ENCODE results near the gene NFAM1.

The NFAM1 gene

DNA sequence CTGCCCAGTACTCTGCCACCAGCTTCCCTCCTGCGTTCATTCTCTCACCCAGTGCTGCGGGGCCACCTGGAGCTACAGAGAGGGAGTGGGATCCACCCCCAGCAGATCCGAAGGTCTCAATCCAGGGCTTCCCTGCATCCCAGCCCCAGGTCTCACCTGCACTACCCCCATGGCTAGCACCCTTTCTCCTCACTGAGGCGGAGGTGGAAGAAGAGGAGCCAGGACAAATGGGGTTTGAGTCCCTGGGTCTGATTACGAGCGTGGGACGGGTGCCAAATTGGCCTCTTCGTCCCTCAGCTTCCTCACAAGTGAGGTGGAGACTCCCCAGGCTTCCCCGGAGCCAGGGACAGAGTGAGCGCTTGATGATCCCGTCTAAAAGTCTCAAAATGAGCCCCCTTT lies 64.2 kb downstream of the NFAM1 start:
- Histone ChIP-seq H3K4me3 (ENCODE audit: low read length, poor library complexity, severe bottlenecking) (peak overlapping the region; percentile 76), H3K9me3 (ENCODE audit: insufficient read depth, low read depth, low read length) (no peaks in the 10 kb centered on the region), H2AFZ (ENCODE audit: low read length) (no peak overlapping the region), H3K9me2 (replicated peaks; ENCODE audit: low read depth, low read length) (no peaks in the 10 kb centered on the region), H4K20me1 (ENCODE audit: insufficient read depth, low read length, poor library complexity, severe bottlenecking) (no peaks in the 10 kb centered on the region), H3K79me2 (ENCODE audit: insufficient read depth, low read length) (no peaks in the 10 kb centered on the region), H3K9ac (ENCODE audit: low read depth, low read length, poor library complexity, severe bottlenecking) (no peak overlapping the region), H3K4me1 (ENCODE audit: insufficient read depth, low read length, poor library complexity, severe bottlenecking) (peaks cover 21% of the 10 kb centered on the region), H3F3A (ENCODE audit: low read depth) (0 out of 2 replicates have a peak, but pooled peaks cover 4% of the 10 kb centered on the region), H3K36me3 (ENCODE audit: insufficient read depth, low read length) (no peaks in the 10 kb centered on the region), H3K4me2 (ENCODE audit: low read depth, low read length, poor library complexity, severe bottlenecking) (peak overlapping the region; percentile 79), H3K27me3 (ENCODE audit: insufficient read depth, low read length, poor library complexity, severe bottlenecking) (no peaks in the 10 kb centered on the region)
- TF ChIP-seq CTCF (conservative IDR thresholded peaks at IDR 0.05; ENCODE audit: low read length) (0 out of 2 replicates have a peak, but pooled peaks have one; percentile 10), EZH2phosphoT487 (IDR thresholded peaks at IDR 0.05; ENCODE audit: borderline replicate concordance) (no peak)

- Histone ChIP-seq H3K4me2 (ENCODE audit: low read depth, low read length, poor library complexity, severe bottlenecking) (no peak overlapping the region), H4K20me1 (ENCODE audit: insufficient read depth, low read length, poor library complexity, severe bottlenecking) (no peaks in the 10 kb centered on the region), H3F3A (ENCODE audit: low read depth) (no peaks in the 10 kb centered on the region), H3K36me3 (ENCODE audit: insufficient read depth, low read length) (no peaks in the 10 kb centered on the region), H3K4me1 (ENCODE audit: insufficient read depth, low read length, poor library complexity, severe bottlenecking) (peaks cover 21% of the 10 kb centered on the region), H3K27me3 (ENCODE audit: insufficient read depth, low read length, poor library complexity, severe bottlenecking) (no peaks in the 10 kb centered on the region), H2AFZ (ENCODE audit: low read length) (no peak overlapping the region), H3K9ac (ENCODE audit: low read depth, low read length, poor library complexity, severe bottlenecking) (no peak overlapping the region), H3K9me2 (replicated peaks; ENCODE audit: low read depth, low read length) (no peaks in the 10 kb centered on the region), H3K4me3 (ENCODE audit: low read length, poor library complexity, severe bottlenecking) (no peak overlapping the region), H3K79me2 (ENCODE audit: insufficient read depth, low read length) (no peaks in the 10 kb centered on the region), H3K9me3 (ENCODE audit: insufficient read depth, low read depth, low read length) (no peaks in the 10 kb centered on the region)
- no peak for TF ChIP-seq EZH2phosphoT487 (IDR thresholded peaks at IDR 0.05; ENCODE audit: borderline replicate concordance)
- no peak for TF ChIP-seq CTCF (conservative IDR thresholded peaks at IDR 0.05; ENCODE audit: low read length)
Observed at GRCh38 chr22:42366806-42367581, 65.2 kb downstream of the NFAM1 start.

DNA sequence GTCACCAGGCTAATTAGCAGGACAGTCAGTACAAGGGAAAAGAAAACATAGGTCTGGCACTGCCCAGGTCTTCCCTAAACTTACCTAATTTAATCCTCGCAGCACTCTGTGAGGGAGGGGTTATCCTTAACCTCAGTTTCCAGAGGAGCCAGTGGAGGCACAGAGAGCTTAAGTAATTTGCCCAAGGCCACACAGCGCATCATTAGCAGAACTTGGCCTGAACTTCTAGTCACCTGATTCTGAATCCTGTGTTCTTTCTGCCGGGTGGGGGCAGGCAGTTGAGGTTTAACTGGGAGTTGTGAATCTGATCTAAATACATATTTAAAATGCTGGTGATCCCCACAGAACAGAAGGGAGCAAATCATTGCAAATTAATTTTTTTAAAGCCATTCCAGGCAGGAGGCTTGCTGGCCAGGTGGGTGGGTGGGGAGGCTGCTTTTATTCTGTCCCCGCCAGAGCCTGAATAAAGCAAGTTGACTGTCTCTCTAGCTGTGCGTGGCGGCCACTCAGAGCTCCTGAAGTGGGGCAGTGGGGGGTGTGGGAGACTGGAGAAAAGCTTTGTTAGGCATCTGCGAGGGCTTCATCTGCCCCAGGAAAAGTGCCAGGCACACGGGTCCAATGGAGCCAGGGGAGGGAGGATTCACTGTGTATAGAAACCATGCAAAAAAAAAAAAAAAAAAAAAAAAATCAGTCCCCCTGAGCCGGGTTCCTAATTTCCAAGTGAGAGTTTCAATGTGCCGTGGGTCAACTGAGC lies 66.1 kb downstream of the NFAM1 start:
- H3K4me3 ChIP-seq (ENCODE audit: low read length, poor library complexity, severe bottlenecking) = no peak overlapping the region
- H3K9me2 ChIP-seq (replicated peaks; ENCODE audit: low read depth, low read length) = no peaks in the 10 kb centered on the region
- peak overlapping the region; percentile 5 for H3K4me2 ChIP-seq (ENCODE audit: low read depth, low read length, poor library complexity, severe bottlenecking)

More for the DNA sequence above, 66.1 kb downstream of the NFAM1 start:
- Histone ChIP-seq H3K36me3 (ENCODE audit: insufficient read depth, low read length) (no peaks in the 10 kb centered on the region), H3K27me3 (ENCODE audit: insufficient read depth, low read length, poor library complexity, severe bottlenecking) (no peaks in the 10 kb centered on the region), H2AFZ (ENCODE audit: low read length) (no peak overlapping the region), H3K4me1 (ENCODE audit: insufficient read depth, low read length, poor library complexity, severe bottlenecking) (peaks cover 21% of the 10 kb centered on the region), H3K9ac (ENCODE audit: low read depth, low read length, poor library complexity, severe bottlenecking) (no peak overlapping the region), H3F3A (ENCODE audit: low read depth) (no peaks in the 10 kb centered on the region), H3K79me2 (ENCODE audit: insufficient read depth, low read length) (no peaks in the 10 kb centered on the region), H4K20me1 (ENCODE audit: insufficient read depth, low read length, poor library complexity, severe bottlenecking) (no peaks in the 10 kb centered on the region), H3K9me3 (ENCODE audit: insufficient read depth, low read depth, low read length) (no peaks in the 10 kb centered on the region)
- TF ChIP-seq CTCF (conservative IDR thresholded peaks at IDR 0.05; ENCODE audit: low read length) (no peak), EZH2phosphoT487 (IDR thresholded peaks at IDR 0.05; ENCODE audit: borderline replicate concordance) (no peak)

All from Loucy (cell line).